Measurements from ENCODE around the gene PGGT1B.
A peak's percentile ranks its signal among the peaks of the same experiment; 100 is the strongest.

The PGGT1B gene

DNA sequence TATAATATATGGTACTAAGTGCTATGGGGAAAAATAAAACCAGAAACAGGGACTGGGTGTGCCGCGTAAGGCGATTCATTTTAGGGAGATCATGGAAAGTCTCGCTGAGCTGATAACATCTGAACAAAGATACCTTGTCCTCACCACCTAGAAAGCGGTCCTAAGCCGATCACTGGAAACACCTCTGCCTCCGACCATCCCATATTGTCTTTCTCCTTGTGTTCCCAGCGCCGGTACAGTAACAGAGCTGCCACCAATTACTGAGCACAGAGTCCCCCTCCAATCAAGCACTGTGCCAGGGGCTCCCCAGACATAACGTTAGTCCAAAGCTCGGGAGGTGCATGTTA, 33.1 kb upstream of the PGGT1B start:
- no peak overlapping the region for H3K14ac ChIP-seq (ENCODE audit: low read length)
- H2BK5ac ChIP-seq (ENCODE audit: low read depth, low read length, poor library complexity): no peak overlapping the region
- H2BK12ac ChIP-seq (ENCODE audit: low read length): no peak overlapping the region
- peak overlapping the region; percentile 99 for H3K4me2 ChIP-seq (ENCODE audit: low read length)
- H3K79me2 ChIP-seq (ENCODE audit: control insufficient read depth, insufficient read depth, low read length, poor library complexity): no peaks in the 10 kb centered on the region
- no peak for DNase-seq
- H3K27me3 ChIP-seq (ENCODE audit: insufficient read depth, low read length): no peaks in the 10 kb centered on the region
- H2AK5ac ChIP-seq (ENCODE audit: low read length): no peak overlapping the region
- H3K23ac ChIP-seq (ENCODE audit: low read length): no peak overlapping the region
- H4K12ac ChIP-seq (ENCODE audit: low read depth, low read length): peak overlapping the region; percentile 16
- H3K4ac ChIP-seq (ENCODE audit: low read depth, low read length): no peak overlapping the region
- H3K27ac ChIP-seq (ENCODE audit: low read depth, low read length): no peak overlapping the region
- H3K36me3 ChIP-seq (ENCODE audit: control insufficient read depth in 1 of 2, insufficient read depth in 2 of 2, low read length in 2 of 2): no peaks in the 10 kb centered on the region
- peak overlapping the region; percentile 40 for H4K8ac ChIP-seq (ENCODE audit: low read depth, low read length)
- peak overlapping the region; percentile 11 for H3K9ac ChIP-seq (ENCODE audit: low read length)
- H3K79me1 ChIP-seq (ENCODE audit: low read length): no peaks in the 10 kb centered on the region
- no peaks in the 10 kb centered on the region for H3K9me3 ChIP-seq (ENCODE audit: insufficient read depth, low read depth, low read length)
- H3K4me3 ChIP-seq (ENCODE audit: low read depth, low read length): peak overlapping the region; percentile 88
- no peak overlapping the region for H3K18ac ChIP-seq (ENCODE audit: low read length)
- no CpG with 5 or more reads among the region's 11 CpGs for WGBS (ENCODE audit: extremely low coverage, insufficient coverage, insufficient read length)
- H2BK120ac ChIP-seq (ENCODE audit: insufficient read depth, low read length, poor library complexity): no peak overlapping the region
- no peak overlapping the region for H4K91ac ChIP-seq (ENCODE audit: low read depth, low read length)
- peak overlapping the region; percentile 48 for H2AFZ ChIP-seq (ENCODE audit: insufficient read depth, low read length, poor library complexity)
- H3K4me1 ChIP-seq (ENCODE audit: control insufficient read depth in 1 of 2, insufficient read depth in 2 of 2, low read length in 2 of 2): peaks cover 4% of the 10 kb centered on the region in 2 experiments

DNA sequence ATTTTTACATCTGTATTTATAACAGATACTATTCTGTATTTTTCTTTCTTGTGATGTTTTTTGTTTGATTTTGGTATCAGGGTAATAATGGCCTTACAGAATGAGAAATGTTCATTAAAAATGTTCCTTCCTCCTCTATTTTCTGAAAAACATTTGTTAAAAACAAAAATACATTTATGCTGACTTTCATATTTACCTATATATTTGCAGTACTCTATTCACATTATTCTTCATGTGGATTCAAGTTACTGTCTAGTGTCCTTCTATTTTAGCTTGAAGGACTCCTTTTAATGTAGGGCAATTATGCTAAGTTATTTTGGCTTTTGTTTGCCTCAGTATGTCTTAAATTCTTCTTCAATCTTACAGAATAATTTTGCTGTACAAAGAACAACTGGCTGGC, 28.7 kb upstream of the PGGT1B start:
- Histone ChIP-seq H2BK12ac (ENCODE audit: low read length) (no peak overlapping the region), H3K9me3 (ENCODE audit: insufficient read depth, low read depth, low read length) (no peaks in the 10 kb centered on the region), H3K4ac (ENCODE audit: low read depth, low read length) (no peak overlapping the region), H3K4me1 (ENCODE audit: control insufficient read depth in 1 of 2, insufficient read depth in 2 of 2, low read length in 2 of 2) (peaks cover 4% of the 10 kb centered on the region in 2 experiments), H2BK5ac (ENCODE audit: low read depth, low read length, poor library complexity) (no peak overlapping the region), H2BK120ac (ENCODE audit: insufficient read depth, low read length, poor library complexity) (no peak overlapping the region), H3K4me2 (ENCODE audit: low read length) (no peak overlapping the region), H3K9ac (ENCODE audit: low read length) (no peak overlapping the region), H3K23ac (ENCODE audit: low read length) (no peak overlapping the region), H2AFZ (ENCODE audit: insufficient read depth, low read length, poor library complexity) (no peak overlapping the region), H3K79me1 (ENCODE audit: low read length) (no peaks in the 10 kb centered on the region), H4K12ac (ENCODE audit: low read depth, low read length) (no peak overlapping the region), H3K27ac (ENCODE audit: low read depth, low read length) (no peak overlapping the region), H3K27me3 (ENCODE audit: insufficient read depth, low read length) (no peaks in the 10 kb centered on the region), H3K36me3 (ENCODE audit: control insufficient read depth in 1 of 2, insufficient read depth in 2 of 2, low read length in 2 of 2) (no peaks in the 10 kb centered on the region), H3K14ac (ENCODE audit: low read length) (no peak overlapping the region), H3K4me3 (ENCODE audit: low read depth, low read length) (no peak overlapping the region), H2AK5ac (ENCODE audit: low read length) (no peak overlapping the region), H3K79me2 (ENCODE audit: control insufficient read depth, insufficient read depth, low read length, poor library complexity) (no peaks in the 10 kb centered on the region), H4K8ac (ENCODE audit: low read depth, low read length) (no peak overlapping the region), H4K91ac (ENCODE audit: low read depth, low read length) (no peak overlapping the region), H3K18ac (ENCODE audit: low read length) (no peak overlapping the region)
- DNase-seq: no peak

DNA sequence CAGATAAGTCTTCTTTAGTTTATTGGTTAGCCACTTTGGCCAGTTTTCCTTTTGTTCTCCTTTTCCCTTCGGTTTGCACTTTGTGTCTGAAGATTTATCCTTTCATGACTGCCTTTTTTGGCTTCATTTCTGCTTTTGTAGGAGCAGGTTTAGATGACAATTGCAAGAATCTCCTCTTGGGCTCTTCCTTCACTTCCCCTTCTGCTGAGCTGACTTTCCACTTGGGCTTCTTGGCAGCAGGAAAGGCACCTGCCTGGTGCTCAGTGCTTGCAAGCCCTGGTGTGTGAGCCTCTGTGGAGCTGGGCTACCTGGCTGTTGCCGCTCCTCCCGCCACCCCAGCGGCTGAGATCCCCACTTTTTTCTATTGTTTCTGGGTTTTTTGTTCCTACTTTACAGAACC, 26.4 kb upstream of the PGGT1B start:
- Histone ChIP-seq H3K4ac (ENCODE audit: low read depth, low read length) (no peak overlapping the region), H3K9me3 (ENCODE audit: insufficient read depth, low read depth, low read length) (no peaks in the 10 kb centered on the region), H3K27me3 (ENCODE audit: insufficient read depth, low read length) (no peaks in the 10 kb centered on the region), H3K23ac (ENCODE audit: low read length) (no peak overlapping the region), H2AK5ac (ENCODE audit: low read length) (no peak overlapping the region), H2BK120ac (ENCODE audit: insufficient read depth, low read length, poor library complexity) (no peak overlapping the region), H3K79me2 (ENCODE audit: control insufficient read depth, insufficient read depth, low read length, poor library complexity) (no peaks in the 10 kb centered on the region), H3K79me1 (ENCODE audit: low read length) (no peaks in the 10 kb centered on the region), H3K36me3 (ENCODE audit: control insufficient read depth in 1 of 2, insufficient read depth in 2 of 2, low read length in 2 of 2) (no peaks in the 10 kb centered on the region), H2AFZ (ENCODE audit: insufficient read depth, low read length, poor library complexity) (no peak overlapping the region), H3K27ac (ENCODE audit: low read depth, low read length) (no peak overlapping the region), H3K4me1 (ENCODE audit: control insufficient read depth in 1 of 2, insufficient read depth in 2 of 2, low read length in 2 of 2) (no peaks in the 10 kb centered on the region), H3K18ac (ENCODE audit: low read length) (no peak overlapping the region), H3K9ac (ENCODE audit: low read length) (no peak overlapping the region), H3K4me3 (ENCODE audit: low read depth, low read length) (peak overlapping the region; percentile 25), H4K8ac (ENCODE audit: low read depth, low read length) (no peak overlapping the region), H4K12ac (ENCODE audit: low read depth, low read length) (no peak overlapping the region), H3K14ac (ENCODE audit: low read length) (no peak overlapping the region), H4K91ac (ENCODE audit: low read depth, low read length) (no peak overlapping the region), H3K4me2 (ENCODE audit: low read length) (no peak overlapping the region), H2BK12ac (ENCODE audit: low read length) (no peak overlapping the region), H2BK5ac (ENCODE audit: low read depth, low read length, poor library complexity) (no peak overlapping the region)
- WGBS (ENCODE audit: extremely low coverage, insufficient coverage, insufficient read length): no CpG with 5 or more reads among the region's 4 CpGs
- no peak for DNase-seq

DNA sequence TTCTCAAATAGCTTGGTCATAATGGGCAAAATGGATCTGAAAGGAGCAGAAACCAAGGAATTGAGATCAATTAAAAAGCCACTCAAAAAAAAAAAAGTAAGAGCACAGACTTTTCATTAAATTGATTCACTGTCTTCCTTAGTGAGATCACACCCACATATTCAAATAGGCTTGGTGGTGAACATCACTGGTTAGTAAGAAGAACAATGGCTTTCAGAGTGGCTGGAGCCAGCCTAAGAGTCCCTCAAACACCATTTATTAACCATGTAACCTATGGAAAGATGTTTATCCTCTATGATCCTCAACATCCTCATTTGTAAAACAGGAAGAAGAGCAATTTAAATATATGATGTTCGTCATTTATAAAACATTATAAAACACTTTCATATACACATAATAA, 21.3 kb upstream of the PGGT1B start:
- Histone ChIP-seq H3K9ac (ENCODE audit: low read length) (no peak overlapping the region), H3K4me2 (ENCODE audit: low read length) (no peak overlapping the region), H2BK5ac (ENCODE audit: low read depth, low read length, poor library complexity) (no peak overlapping the region), H3K27ac (ENCODE audit: low read depth, low read length) (no peak overlapping the region), H3K36me3 (ENCODE audit: control insufficient read depth in 1 of 2, insufficient read depth in 2 of 2, low read length in 2 of 2) (no peaks in the 10 kb centered on the region), H2AK5ac (ENCODE audit: low read length) (no peak overlapping the region), H3K27me3 (ENCODE audit: insufficient read depth, low read length) (no peaks in the 10 kb centered on the region), H3K4me3 (ENCODE audit: low read depth, low read length) (no peak overlapping the region), H3K4ac (ENCODE audit: low read depth, low read length) (no peak overlapping the region), H3K14ac (ENCODE audit: low read length) (no peak overlapping the region), H3K79me1 (ENCODE audit: low read length) (no peaks in the 10 kb centered on the region), H4K91ac (ENCODE audit: low read depth, low read length) (no peak overlapping the region), H3K4me1 (ENCODE audit: control insufficient read depth in 1 of 2, insufficient read depth in 2 of 2, low read length in 2 of 2) (no peaks in the 10 kb centered on the region), H3K18ac (ENCODE audit: low read length) (no peak overlapping the region), H3K9me3 (ENCODE audit: insufficient read depth, low read depth, low read length) (no peaks in the 10 kb centered on the region), H2BK12ac (ENCODE audit: low read length) (no peak overlapping the region), H3K79me2 (ENCODE audit: control insufficient read depth, insufficient read depth, low read length, poor library complexity) (no peaks in the 10 kb centered on the region), H2BK120ac (ENCODE audit: insufficient read depth, low read length, poor library complexity) (no peak overlapping the region), H4K8ac (ENCODE audit: low read depth, low read length) (no peak overlapping the region), H4K12ac (ENCODE audit: low read depth, low read length) (no peak overlapping the region), H3K23ac (ENCODE audit: low read length) (no peak overlapping the region), H2AFZ (ENCODE audit: insufficient read depth, low read length, poor library complexity) (no peak overlapping the region)
- no CpG with 5 or more reads among the region's 1 CpG for WGBS (ENCODE audit: extremely low coverage, insufficient coverage, insufficient read length)
- no peak for DNase-seq

DNA sequence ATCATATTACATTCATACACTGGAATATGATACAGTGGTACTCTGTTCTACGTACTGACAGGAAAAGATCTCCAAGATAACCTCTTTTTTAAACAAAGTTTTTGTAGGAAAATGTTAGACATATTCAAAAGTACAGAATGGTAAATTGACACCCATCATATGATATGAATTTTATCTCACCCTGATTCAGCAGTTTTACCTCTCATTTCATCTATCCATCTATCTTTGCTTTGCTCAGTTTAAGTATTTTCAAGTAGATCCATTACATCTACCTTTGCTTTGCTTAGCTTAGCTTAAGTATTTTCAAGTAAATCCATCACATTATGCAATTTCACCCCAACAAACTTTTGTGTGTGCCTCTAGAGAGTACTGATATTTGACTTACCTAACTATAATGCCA, 19.5 kb upstream of the PGGT1B start:
- Histone ChIP-seq H3K9me3 (ENCODE audit: insufficient read depth, low read depth, low read length) (no peaks in the 10 kb centered on the region), H3K18ac (ENCODE audit: low read length) (no peak overlapping the region), H3K27me3 (ENCODE audit: insufficient read depth, low read length) (no peaks in the 10 kb centered on the region), H3K36me3 (ENCODE audit: control insufficient read depth in 1 of 2, insufficient read depth in 2 of 2, low read length in 2 of 2) (no peaks in the 10 kb centered on the region), H3K27ac (ENCODE audit: low read depth, low read length) (no peak overlapping the region), H3K4me3 (ENCODE audit: low read depth, low read length) (no peak overlapping the region), H4K8ac (ENCODE audit: low read depth, low read length) (no peak overlapping the region), H3K79me2 (ENCODE audit: control insufficient read depth, insufficient read depth, low read length, poor library complexity) (no peaks in the 10 kb centered on the region), H3K4ac (ENCODE audit: low read depth, low read length) (no peak overlapping the region), H4K12ac (ENCODE audit: low read depth, low read length) (no peak overlapping the region), H3K4me1 (ENCODE audit: control insufficient read depth in 1 of 2, insufficient read depth in 2 of 2, low read length in 2 of 2) (no peaks in the 10 kb centered on the region), H2BK12ac (ENCODE audit: low read length) (no peak overlapping the region), H3K79me1 (ENCODE audit: low read length) (no peaks in the 10 kb centered on the region), H4K91ac (ENCODE audit: low read depth, low read length) (no peak overlapping the region), H2BK5ac (ENCODE audit: low read depth, low read length, poor library complexity) (no peak overlapping the region), H3K9ac (ENCODE audit: low read length) (no peak overlapping the region), H3K4me2 (ENCODE audit: low read length) (no peak overlapping the region), H2AK5ac (ENCODE audit: low read length) (no peak overlapping the region), H3K23ac (ENCODE audit: low read length) (no peak overlapping the region), H2AFZ (ENCODE audit: insufficient read depth, low read length, poor library complexity) (no peak overlapping the region), H2BK120ac (ENCODE audit: insufficient read depth, low read length, poor library complexity) (no peak overlapping the region), H3K14ac (ENCODE audit: low read length) (no peak overlapping the region)
- DNase-seq: no peak
- WGBS (ENCODE audit: extremely low coverage, insufficient coverage, insufficient read length): no CpG with 5 or more reads among the region's 1 CpG

Data from trophoblast cell (in vitro differentiated cells and primary cell).